GM23248 (cell line): ENCODE results near the gene WASF2. TPM values are rescaled to one million over a fixed set of nuclear protein-coding genes. Genes with fewer than 3 reads are reported as not detected.
"Not testable (repeated sequence)": the region's sequence is repeated elsewhere in the genome, so short reads cannot be mapped to it uniquely, and the experiment has no call there.

ENCODE experiments used
- DNase-seq: peaks from one replicate; pipeline ENCODE4 v3.0.0-alpha.2; 2015
- H2AFZ ChIP-seq: fragments of 200-600 bp; sonication (generic); 2 replicates; pipeline ENCODE4 v1.6.1; 2016; ENCODE audit warnings: antibody characterized with exemption
- H3F3A ChIP-seq: fragments of 200-600 bp; sonication (generic); 2 replicates; pipeline ENCODE4 v1.6.1; 2016; ENCODE audit warnings: mild to moderate bottlenecking, antibody characterized with exemption, mixed run types; ENCODE audit not compliant: insufficient read depth
- H3K27ac ChIP-seq: fragments of 200-600 bp; sonication (generic); 2 replicates; pipeline ENCODE4 v1.5.1; 2016; ENCODE audit warnings: mild to moderate bottlenecking
- H3K27me3 ChIP-seq: fragments of 200-600 bp; sonication (generic); replicated peaks from 2 replicates; pipeline ENCODE4 v1.6.1; 2016; ENCODE audit warnings: mild to moderate bottlenecking; ENCODE audit not compliant: insufficient read depth
- H3K36me3 ChIP-seq: fragments of 200-600 bp; sonication (generic); 2 replicates; pipeline ENCODE4 v1.6.1; 2016; ENCODE audit warnings: low read depth, mild to moderate bottlenecking
- H3K4me1 ChIP-seq: fragments of 200-600 bp; sonication (generic); 2 replicates; pipeline ENCODE4 v1.6.1; 2016; ENCODE audit warnings: mild to moderate bottlenecking; ENCODE audit not compliant: insufficient read depth
- H3K4me2 ChIP-seq: fragments of 200-600 bp; sonication (generic); one replicate; pipeline ENCODE4 v1.6.1; 2016; ENCODE audit warnings: mild to moderate bottlenecking; ENCODE audit not compliant: unreplicated experiment
- H3K4me3 ChIP-seq: fragments of 200-600 bp; sonication (generic); 2 replicates; pipeline ENCODE4 v1.5.1; 2016; ENCODE audit warnings: mild to moderate bottlenecking
- H3K79me2 ChIP-seq: fragments of 200-600 bp; sonication (generic); 2 replicates; pipeline ENCODE4 v1.6.1; 2016; ENCODE audit warnings: mild to moderate bottlenecking; ENCODE audit not compliant: insufficient read depth
- H3K9ac ChIP-seq: fragments of 200-600 bp; sonication (generic); 2 replicates; pipeline ENCODE4 v1.6.1; 2016; ENCODE audit warnings: mild to moderate bottlenecking
- H3K9me2 ChIP-seq: fragments of 200-600 bp; sonication (generic); 2 replicates; pipeline ENCODE4 v1.6.1; 2016; ENCODE audit warnings: mixed run types, mild to moderate bottlenecking, moderate library complexity; ENCODE audit not compliant: insufficient read depth
- H3K9me3 ChIP-seq: fragments of 200-600 bp; sonication (generic); one replicate; pipeline ENCODE4 v1.6.1; 2017; ENCODE audit warnings: low read depth
- H4K20me1 ChIP-seq: fragments of 200-600 bp; sonication (generic); 2 replicates; pipeline ENCODE4 v1.6.0; 2016; ENCODE audit not compliant: insufficient read depth
- EZH2 ChIP-seq: fragments of 200-600 bp; sonication (generic); IDR thresholded peaks from 2 replicates; pipeline ENCODE4 v1.6.1; 2018; ENCODE audit warnings: antibody characterized with exemption, mild to moderate bottlenecking; ENCODE audit not compliant: insufficient read depth, poor library complexity, severe bottlenecking
- EZH2phosphoT487 ChIP-seq: fragments of 200-600 bp; sonication (generic); IDR thresholded peaks from 2 replicates; pipeline ENCODE4 v1.6.1; 2018; ENCODE audit warnings: antibody characterized with exemption, moderate library complexity, mild to moderate bottlenecking, low read depth; ENCODE audit not compliant: insufficient read depth
- WGBS, 2 experiments: methylation state at CpG; one replicate each; pipeline ENCODE4 v1.1.6; 2015 to 2017; ENCODE audit warnings: low lambda C conversion rate in 2 of 2, low coverage in 1 of 2; ENCODE audit errors: missing lambda C conversion rate in 2 of 2; 5-methylcytosine and 5-hydroxymethylcytosine counted together
- in situ Hi-C: fragments of 300-500 bp; cut with MboI; formaldehyde crosslinking; loops from 2 replicates; pipeline ENCODE4 v1.15.0; 2020
- polyA plus RNA-seq: library from polyadenylated mRNA; unstranded; fragments of >200 nt; fragmentation: Nextera tagmentation; extraction: Ambion mirVana; gene quantifications from 2 replicates; pipeline ENCODE4 v1.2.1, GENCODE V29; 2016
- total RNA-seq: library from RNA; depleted of rRNA; stranded (reverse); fragments of >200 nt; shearing (Covaris generic); gene quantifications from 2 replicates; pipeline ENCODE4 v1.2.3, GENCODE V29; 2014

The WASF2 gene
- total and polyA plus RNA-seq, 2 experiments from 2014 or later = 19.3 to 118 TPM

- Histone ChIP-seq H3K9me3 (no peaks in the 10 kb centered on the region), H3K4me2 (no peak overlapping the region)
- WGBS, 2 experiments = 96 to 98% methylated on average over 3 of the region's 3 CpGs
Observed at GRCh38 chr1:27471477-27471876, 18.5 kb downstream of the WASF2 start.

GRCh38 chr1:27469334-27469733 lies 20.6 kb downstream of the WASF2 start:
- in situ Hi-C loops = no loop called here
- H3K9me2 ChIP-seq = no peaks in the 10 kb centered on the region
- peak; percentile 15 for DNase-seq
- no peak overlapping the region for H2AFZ ChIP-seq
- H3K4me3 ChIP-seq = no peak overlapping the region
- peaks cover 7% of the 10 kb centered on the region for H3K36me3 ChIP-seq
- peaks cover 40% of the 10 kb centered on the region for H4K20me1 ChIP-seq
- H3K4me2 ChIP-seq = no peak overlapping the region
- peaks cover 11% of the 10 kb centered on the region; the same call in 1 of the 2 replicates for H3F3A ChIP-seq
- no peaks in the 10 kb centered on the region for H3K27me3 ChIP-seq
- no peak for TF ChIP-seq EZH2phosphoT487
- TF ChIP-seq EZH2 = no peak
- H3K9ac ChIP-seq = no peak overlapping the region
- no peaks in the 10 kb centered on the region; the same call in 1 of the 2 replicates for H3K4me1 ChIP-seq
- no peak overlapping the region for H3K27ac ChIP-seq
- 78 to 83% methylated on average over 6 of the region's 6 CpGs for whole genome bisulfite sequencing, 2 experiments
- H3K79me2 ChIP-seq = peaks cover 100% of the 10 kb centered on the region
- H3K9me3 ChIP-seq = no peaks in the 10 kb centered on the region

More at GRCh38 chr1:27471477-27471876, 18.5 kb downstream of the WASF2 start:
- Histone ChIP-seq H3K9me2 (no peaks in the 10 kb centered on the region), H3K9ac (no peak overlapping the region), H2AFZ (no peak overlapping the region), H3K79me2 (peaks cover 100% of the 10 kb centered on the region), H3K4me1 (no peaks in the 10 kb centered on the region; the same call in 1 of the 2 replicates), H3K27ac (no peak overlapping the region), H3F3A (no peaks in the 10 kb centered on the region), H3K36me3 (peaks cover under 1% of the 10 kb centered on the region; the same call in 1 of the 2 replicates), H3K4me3 (no peak overlapping the region), H3K27me3 (no peaks in the 10 kb centered on the region), H4K20me1 (peaks cover 46% of the 10 kb centered on the region)
- no peak for DNase-seq
- TF ChIP-seq EZH2 (no peak), EZH2phosphoT487 (no peak)
- in situ Hi-C loops = no loop called here

GRCh38 chr1:27468378-27468777 lies 21.6 kb downstream of the WASF2 start:
- H3K4me2 ChIP-seq, H3K9me3 ChIP-seq, in situ Hi-C loops, H3K9me2 ChIP-seq, H3K27ac ChIP-seq, H3K27me3 ChIP-seq, H3K9ac ChIP-seq, H3K36me3 ChIP-seq, H3K4me3 ChIP-seq, DNase-seq, H3K4me1 ChIP-seq, H2AFZ ChIP-seq: not testable (repeated sequence)
- Histone ChIP-seq H3F3A (peaks cover 11% of the 10 kb centered on the region; the same call in 1 of the 2 replicates), H3K79me2 (peaks cover 100% of the 10 kb centered on the region), H4K20me1 (peaks cover 31% of the 10 kb centered on the region)
- WGBS, 2 experiments = 93 to 94% methylated on average over 15 of the region's 15 CpGs

- no peak for TF ChIP-seq EZH2
- no peaks in the 10 kb centered on the region for H3K27me3 ChIP-seq
- peaks cover 100% of the 10 kb centered on the region for H3K79me2 ChIP-seq
- peaks cover 22% of the 10 kb centered on the region for H4K20me1 ChIP-seq
- H3K4me2 ChIP-seq = no peak overlapping the region
- peaks cover 11% of the 10 kb centered on the region; the same call in 1 of the 2 replicates for H3F3A ChIP-seq
- WGBS, 2 experiments = 76 to 81% methylated on average over 4 of the region's 4 CpGs
- no peaks in the 10 kb centered on the region for H3K4me1 ChIP-seq
- H3K9me2 ChIP-seq = no peaks in the 10 kb centered on the region
- H3K4me3 ChIP-seq = no peak overlapping the region
- no peak overlapping the region for H3K27ac ChIP-seq
- no peak overlapping the region for H2AFZ ChIP-seq
- H3K36me3 ChIP-seq = peaks cover 7% of the 10 kb centered on the region
- H3K9ac ChIP-seq = no peak overlapping the region
- no peak for DNase-seq
- no peaks in the 10 kb centered on the region for H3K9me3 ChIP-seq
- in situ Hi-C loops = no loop called here
Observed at GRCh38 chr1:27464926-27465647, 24.9 kb downstream of the WASF2 start.

GRCh38 chr1:27463916-27464315 lies 26.1 kb downstream of the WASF2 start:
- H3K4me1 ChIP-seq, in situ Hi-C loops, H3K9ac ChIP-seq, H3K36me3 ChIP-seq, H3K4me2 ChIP-seq, H2AFZ ChIP-seq, H3K9me3 ChIP-seq, H3K27ac ChIP-seq, H3K4me3 ChIP-seq, H3K9me2 ChIP-seq, H3K27me3 ChIP-seq: not testable (repeated sequence)
- H3K79me2 ChIP-seq = peaks cover 100% of the 10 kb centered on the region
- peaks cover 11% of the 10 kb centered on the region; the same call in 1 of the 2 replicates for H3F3A ChIP-seq
- H4K20me1 ChIP-seq = peaks cover 19% of the 10 kb centered on the region
- 76 to 77% methylated on average over 6 of the region's 6 CpGs for WGBS, 2 experiments
- peak; percentile 13 for DNase-seq

GRCh38 chr1:27458521-27458920 lies 31.4 kb downstream of the WASF2 start:
- H3K4me1 ChIP-seq, H3K27me3 ChIP-seq, H4K20me1 ChIP-seq, H3K9me2 ChIP-seq, H2AFZ ChIP-seq, H3K4me2 ChIP-seq, H3F3A ChIP-seq, H3K36me3 ChIP-seq, H3K9me3 ChIP-seq, H3K27ac ChIP-seq, H3K4me3 ChIP-seq, H3K9ac ChIP-seq, DNase-seq, in situ Hi-C loops: not testable (repeated sequence)
- H3K79me2 ChIP-seq = peaks cover 99% of the 10 kb centered on the region
- WGBS, 2 experiments = 67 to 74% methylated on average over 10 of the region's 10 CpGs
